GM18519 (cell line): ENCODE measurements around the gene NPEPL1.

ENCODE experiments used
- ATAC-seq: cut with Tn5 transposase; IDR thresholded peaks from one replicate; pipeline ENCODE4 v1.9.1; 2021; ENCODE audit warnings: mild to moderate bottlenecking, moderate library complexity; ENCODE audit not compliant: unreplicated experiment, low FRiP score

Gene NPEPL1

GRCh38 chr20:58678806-58679205, 13.8 kb upstream of the NPEPL1 start:
- no peak for ATAC-seq

GRCh38 chr20:58682656-58683531, 9.7 kb upstream of the NPEPL1 start:
- no peak for ATAC-seq

GRCh38 chr20:58684291-58684690, 8.3 kb upstream of the NPEPL1 start:
- no peak for ATAC-seq

DNA sequence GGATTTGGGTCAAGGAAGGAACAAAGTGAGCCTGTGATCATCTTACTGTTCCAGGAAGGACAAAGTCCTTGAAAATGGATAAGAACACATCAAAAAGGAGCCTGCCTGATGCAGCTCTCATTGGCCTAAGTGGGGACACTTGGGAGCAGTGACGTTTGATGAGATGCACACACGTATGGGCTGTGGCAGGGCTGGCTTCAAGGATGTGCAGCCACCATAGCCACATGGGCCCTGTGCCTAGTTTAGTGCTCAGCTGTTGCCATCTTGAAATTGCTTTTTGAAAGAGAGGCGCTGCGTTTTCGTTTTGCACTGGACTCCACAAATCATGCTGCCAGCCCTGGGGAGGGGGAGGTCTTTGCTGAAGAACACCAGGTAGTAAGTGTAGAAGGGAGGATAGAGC, 6.6 kb upstream of the NPEPL1 start:
- no peak for ATAC-seq

DNA sequence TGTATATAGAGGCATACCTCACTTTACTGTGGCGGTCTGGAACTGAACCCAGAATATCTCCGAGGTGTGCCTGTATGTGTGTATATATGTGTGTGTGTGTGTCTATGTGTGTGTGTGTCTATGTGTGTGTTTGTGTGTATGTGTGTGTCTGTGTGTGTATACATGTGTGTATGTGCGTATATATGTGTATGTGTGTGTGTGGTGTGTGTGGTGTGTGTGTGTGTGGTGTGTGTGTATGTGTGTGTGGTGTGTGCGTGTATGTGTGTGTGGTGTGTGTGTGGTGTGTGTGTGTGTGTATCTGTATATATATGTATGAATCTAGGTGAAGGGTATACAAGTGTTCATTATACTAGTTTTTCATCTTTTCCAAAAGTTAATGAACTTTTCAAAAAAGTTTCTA, 4.2 kb upstream of the NPEPL1 start:
- ATAC-seq, result no peak

- no peak for ATAC-seq
Measured at GRCh38 chr20:58688840-58689239, 3.8 kb upstream of the NPEPL1 start.

DNA sequence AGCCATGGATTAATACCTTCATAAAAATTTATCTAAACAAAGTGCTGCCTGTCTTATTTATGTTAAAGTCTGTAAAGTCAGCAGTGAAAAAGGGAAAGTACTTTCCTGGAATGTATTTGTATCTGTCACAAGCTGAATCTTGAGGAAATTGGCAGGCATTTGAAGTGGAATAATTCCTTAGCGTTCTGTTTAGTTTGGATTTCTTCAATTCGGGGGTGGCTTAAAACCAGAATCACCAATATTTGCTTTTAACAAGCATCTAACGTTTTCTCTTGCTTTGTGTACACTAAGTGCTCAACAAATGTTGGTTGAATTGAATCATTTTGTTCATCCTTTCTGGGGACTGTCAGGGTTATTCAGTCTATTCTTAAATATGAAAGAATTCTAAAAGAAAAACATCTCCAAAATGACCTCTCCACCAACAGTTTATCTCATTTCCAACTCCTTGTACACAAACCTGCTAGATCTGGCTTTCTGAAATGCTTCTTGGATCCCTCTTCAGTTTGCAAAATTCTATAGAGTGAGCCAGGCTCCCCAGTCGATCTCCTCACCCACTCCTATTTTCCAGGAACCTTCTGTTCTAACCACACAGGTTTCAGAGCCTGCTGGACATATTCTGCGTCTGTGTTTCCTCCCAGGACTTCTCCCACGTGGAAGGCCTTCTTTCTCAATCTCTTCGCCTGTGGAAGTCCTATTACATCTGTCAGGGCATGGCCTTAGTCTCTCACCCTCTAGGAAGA, 2.0 kb upstream of the NPEPL1 start:
- no peak for ATAC-seq

GRCh38 chr20:58691773-58692578, 624 bp upstream of the NPEPL1 start:
- ATAC-seq, result no peak

- ATAC-seq, result no peak
Measured at GRCh38 chr20:58693226-58694006, 816 bp downstream of the NPEPL1 start.

DNA sequence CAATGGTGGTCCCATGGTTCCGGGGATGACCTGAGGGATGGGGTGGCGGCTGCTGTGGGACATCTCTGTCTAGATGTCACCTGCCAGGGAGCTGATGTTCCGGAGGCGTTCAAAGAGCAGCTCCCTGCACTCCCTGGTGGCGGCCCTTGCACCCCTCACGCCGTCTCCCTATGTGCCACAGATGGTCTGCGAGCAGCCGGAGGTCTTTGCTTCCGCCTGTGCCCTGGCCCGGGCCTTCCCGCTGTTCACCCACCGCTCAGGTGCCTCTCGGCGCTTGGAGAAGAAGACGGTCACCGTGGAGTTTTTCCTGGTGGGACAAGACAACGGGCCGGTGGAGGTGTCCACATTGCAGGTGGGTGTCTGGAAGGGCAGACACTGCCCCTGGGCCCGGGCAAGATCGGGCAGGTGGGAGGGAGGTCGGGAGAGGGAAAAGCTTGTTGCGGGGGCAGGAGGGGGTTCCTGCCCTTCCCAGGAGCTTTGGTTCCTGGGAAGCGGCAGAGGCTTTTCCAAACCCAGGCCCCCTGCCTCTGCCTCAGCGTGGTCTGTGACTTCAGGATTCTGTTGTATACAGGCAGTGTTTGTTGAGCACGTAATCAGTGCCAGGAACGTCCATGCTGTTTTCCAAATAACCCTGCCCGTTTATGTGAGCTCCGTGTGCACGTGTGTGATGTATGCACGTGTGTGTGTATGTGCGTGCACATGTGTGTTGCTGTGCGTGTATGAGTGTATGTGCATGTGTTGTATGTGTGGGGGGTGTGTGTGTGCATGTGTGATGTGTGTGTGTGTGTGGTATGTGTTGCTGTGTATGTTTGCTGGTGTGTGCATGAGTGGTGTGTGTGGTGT, 1.9 kb downstream of the NPEPL1 start:
- ATAC-seq, result no peak

DNA sequence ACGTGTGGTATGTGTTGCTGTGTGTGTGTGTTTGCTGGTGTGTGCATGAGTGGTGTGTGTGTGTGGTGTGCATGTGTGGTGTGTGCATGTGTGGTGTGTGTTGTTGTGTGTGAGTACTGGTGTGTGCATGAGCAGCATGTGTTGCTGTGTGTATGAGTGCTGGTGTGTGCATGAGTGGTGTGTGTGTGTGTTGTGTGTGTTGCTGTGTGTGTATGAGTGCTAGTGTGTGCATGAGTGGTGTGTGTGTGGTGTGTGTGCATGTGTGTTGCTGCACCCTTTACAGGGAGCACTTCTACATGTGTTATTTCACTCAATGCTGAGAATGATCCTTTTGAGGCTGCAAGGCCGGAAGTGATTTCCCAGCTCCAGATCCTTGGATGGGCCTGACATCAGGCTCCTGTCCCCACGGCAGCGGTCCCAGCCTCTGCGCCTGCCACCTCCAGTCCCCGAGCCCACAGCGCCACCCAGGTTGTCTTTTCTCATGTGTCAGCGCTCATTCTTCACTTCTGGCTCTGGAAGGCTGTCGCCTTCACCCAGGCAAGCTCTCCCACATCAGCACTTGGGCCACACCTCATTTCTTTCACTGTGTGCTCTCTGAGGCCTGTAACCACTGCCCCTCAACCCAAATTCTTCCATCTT, 2.6 kb downstream of the NPEPL1 start:
- no peak for ATAC-seq

DNA sequence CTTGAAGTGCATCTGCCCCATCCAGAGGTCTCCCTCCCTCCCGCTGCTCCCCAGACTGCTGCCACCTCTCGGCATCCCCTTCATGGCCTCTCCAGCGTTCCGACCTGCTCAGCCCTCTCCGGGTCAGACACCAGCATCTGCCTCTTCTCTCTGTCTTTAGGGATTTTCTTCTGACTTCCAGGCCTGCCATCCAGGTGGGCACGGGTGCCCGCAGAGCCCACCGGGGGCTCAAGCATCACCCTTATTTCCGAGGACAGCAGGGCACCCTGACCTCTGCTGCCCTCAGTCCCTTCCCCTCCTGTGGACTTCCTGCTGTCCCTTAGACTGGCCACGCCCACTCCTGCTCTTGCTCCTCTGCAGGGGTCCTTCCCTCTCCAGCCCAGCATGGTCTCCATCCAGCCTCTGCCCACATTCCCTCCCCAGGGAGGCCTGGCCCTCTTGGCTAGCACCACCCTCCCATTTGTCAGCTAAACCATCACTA, 3.3 kb downstream of the NPEPL1 start:
- no peak for ATAC-seq

DNA sequence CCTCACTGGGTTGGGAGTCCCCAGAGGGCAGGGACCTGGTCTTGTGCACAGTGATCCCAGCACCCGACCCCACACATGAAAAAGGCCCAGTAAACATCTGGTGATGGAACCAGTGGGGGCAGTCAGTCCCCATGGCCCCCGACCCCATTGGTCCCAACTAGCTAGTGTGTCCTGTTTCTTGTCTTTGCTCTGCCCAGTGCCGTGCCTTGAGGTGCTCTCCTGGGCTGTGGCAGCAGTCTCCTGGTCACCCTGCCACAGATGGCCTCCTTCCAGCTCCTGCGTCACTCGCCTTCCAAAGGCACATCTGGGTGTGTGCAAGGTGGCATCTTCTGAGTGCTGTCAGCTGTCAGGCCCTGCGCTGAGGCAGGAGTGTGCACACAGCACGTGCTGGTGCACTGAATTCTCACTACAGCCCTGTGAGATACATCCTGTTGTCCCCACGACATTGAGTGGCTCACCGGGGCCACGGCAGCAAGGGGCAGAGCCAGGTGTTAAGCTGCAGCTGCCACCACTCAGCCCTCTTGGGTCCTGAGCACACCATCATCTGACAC, 3.9 kb downstream of the NPEPL1 start:
- ATAC-seq, result no peak

- no peak for ATAC-seq
Measured at GRCh38 chr20:58697201-58697866, 4.7 kb downstream of the NPEPL1 start.

GRCh38 chr20:58697867-58698703, 5.5 kb downstream of the NPEPL1 start:
- ATAC-seq, result no peak

DNA sequence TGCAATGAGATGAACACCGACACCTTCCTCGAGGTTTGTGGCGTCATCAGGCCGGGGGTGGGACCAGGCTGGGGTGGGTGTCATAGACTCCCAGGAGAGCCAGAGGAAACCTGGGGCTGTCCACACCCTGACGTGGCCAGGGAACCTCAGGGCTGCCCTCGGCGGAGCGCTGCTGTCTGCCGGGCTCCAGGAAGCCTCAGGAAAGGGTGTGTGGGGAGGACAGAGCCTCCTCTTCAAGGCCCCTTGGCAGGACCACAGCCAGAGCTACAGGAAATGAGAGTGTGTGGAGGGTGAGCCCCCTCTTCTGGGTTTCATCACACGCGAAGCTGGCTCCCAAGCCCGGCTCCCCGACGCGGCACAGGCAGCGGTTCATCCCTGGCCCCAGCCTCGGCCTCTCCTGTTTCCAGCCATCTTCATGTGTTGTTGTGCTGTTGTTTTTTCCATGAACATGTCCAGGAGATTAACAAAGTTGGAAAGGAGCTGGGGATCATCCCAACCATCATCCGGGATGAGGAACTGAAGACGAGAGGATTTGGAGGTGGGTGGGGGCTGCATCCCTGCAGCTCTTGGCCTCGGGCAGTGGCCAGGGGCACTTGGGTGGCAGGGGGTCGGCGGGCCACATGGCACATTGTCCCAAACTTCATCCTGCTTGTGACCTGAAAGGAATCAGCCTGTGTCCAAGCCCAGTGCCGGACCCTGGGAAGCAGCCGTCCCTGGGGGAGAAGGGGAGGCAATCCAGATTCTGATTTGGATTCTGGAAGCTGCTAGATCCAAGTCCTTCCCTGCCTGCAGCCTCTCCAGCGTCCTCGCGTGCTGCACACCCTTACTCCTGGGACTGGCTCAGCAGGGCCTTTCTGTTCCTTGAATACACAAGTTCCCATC, 6.4 kb downstream of the NPEPL1 start:
- no peak for ATAC-seq
